HG03342 (cell line): ENCODE data around the gene NALCN.
"Not testable (repeated sequence)": the region's sequence is repeated elsewhere in the genome, so short reads cannot be mapped to it uniquely, and the experiment has no call there.

ENCODE experiments used
- ATAC-seq: cut with Tn5 transposase; IDR thresholded peaks from one replicate; pipeline ENCODE4 v1.9.1; 2021; ENCODE audit warnings: mild to moderate bottlenecking, moderate library complexity; ENCODE audit not compliant: unreplicated experiment

Gene NALCN

GRCh38 chr13:101343128-101343787 is 73.0 kb downstream of the NALCN start:
- ATAC-seq: no peak

DNA sequence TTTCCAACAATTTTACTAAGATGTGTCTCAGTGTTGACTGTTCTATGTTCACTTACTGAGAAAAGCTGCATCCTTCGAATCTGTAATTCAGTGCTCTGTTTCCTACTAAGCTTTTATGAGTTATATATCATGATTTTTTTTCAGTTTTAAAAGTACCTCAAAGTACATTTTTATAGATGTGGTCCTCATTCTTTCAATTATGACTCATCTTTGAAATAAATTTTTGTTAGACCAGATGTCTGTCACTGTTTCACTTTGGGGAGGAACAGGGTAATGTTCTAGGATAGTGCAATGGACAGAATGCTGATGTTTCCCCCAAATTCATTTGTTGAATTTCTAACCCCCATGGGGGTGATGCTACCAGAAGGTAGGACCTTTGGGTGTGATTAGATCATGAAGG is 74.8 kb downstream of the NALCN start:
- ATAC-seq: no peak

DNA sequence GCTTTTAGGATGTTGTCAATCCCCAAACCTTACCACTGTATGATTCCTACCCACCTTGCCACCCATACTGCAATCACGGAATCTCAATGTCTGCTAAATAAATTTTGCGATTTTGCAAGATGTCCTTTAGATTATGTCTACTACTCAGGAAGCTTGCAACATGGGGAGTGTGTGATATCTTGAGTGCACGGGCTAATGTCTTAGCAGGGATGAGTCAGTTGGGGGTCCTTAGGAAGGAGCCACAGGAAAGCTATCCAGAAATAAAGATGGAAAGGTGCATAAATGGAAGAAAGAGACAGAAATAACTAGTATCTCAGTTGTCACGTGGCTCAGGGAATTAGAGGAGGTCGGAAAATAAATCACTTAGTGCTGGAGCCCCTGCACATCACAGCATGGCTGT is 77.1 kb downstream of the NALCN start:
- no peak for ATAC-seq

- no peak for ATAC-seq
Observed at GRCh38 chr13:101332583-101332982, 83.7 kb downstream of the NALCN start.

- ATAC-seq: no peak
Observed at GRCh38 chr13:101331731-101332130, 84.6 kb downstream of the NALCN start.

DNA sequence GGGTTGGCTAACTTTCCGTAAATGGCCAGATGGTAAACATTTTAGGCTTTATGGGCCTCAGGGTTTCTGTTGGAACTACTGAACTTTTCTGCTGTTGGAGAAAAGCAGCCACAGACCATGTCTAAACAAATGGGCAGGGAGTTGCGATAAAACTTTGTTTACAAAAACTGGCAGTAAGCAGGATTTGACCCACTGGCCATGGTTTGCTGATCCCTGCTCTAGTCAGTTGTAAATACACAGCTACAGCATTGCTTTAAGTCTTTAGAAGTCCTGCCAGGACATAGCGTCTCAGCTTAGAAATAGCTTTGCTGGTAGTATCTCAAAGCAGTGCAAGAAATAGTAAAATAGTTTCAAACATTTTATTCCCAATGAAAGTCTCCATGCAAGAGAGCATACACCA is 88.4 kb downstream of the NALCN start:
- ATAC-seq: no peak

GRCh38 chr13:101326710-101327109 is 89.6 kb downstream of the NALCN start:
- no peak for ATAC-seq

GRCh38 chr13:101325423-101325822 is 90.9 kb downstream of the NALCN start:
- no peak for ATAC-seq

- no peak for ATAC-seq
Observed at GRCh38 chr13:101323601-101324000, 92.7 kb downstream of the NALCN start.

DNA sequence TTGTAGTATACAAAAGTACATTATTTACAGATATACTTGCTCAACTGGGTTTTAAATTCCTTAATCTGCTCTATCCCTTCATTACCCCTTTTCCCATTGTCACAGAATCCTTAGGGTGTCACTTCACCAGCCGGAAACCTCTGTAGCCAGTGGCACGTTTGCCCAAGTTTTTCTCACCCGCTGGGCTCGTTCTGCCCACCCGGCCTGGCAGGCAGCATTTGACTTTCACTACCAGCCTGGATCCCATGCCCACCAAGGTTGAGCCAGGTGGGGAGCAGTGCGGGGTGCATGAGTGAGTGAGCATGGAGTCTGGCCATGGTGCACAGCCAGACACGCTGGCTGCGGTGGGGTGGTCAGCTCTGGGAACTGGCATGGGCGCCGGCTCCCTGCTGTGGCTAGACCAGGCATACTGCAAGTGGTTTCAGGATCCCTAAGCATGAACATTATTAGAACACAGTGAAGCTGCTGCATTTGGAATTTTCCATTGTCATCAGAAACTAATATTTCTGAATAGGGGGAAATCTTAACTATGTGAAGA is 98.3 kb downstream of the NALCN start:
- ATAC-seq: no peak

GRCh38 chr13:101313479-101313878 is 102.8 kb downstream of the NALCN start:
- ATAC-seq: not testable (repeated sequence)

- ATAC-seq: no peak
Observed at GRCh38 chr13:101309014-101309619, 107.2 kb downstream of the NALCN start.

DNA sequence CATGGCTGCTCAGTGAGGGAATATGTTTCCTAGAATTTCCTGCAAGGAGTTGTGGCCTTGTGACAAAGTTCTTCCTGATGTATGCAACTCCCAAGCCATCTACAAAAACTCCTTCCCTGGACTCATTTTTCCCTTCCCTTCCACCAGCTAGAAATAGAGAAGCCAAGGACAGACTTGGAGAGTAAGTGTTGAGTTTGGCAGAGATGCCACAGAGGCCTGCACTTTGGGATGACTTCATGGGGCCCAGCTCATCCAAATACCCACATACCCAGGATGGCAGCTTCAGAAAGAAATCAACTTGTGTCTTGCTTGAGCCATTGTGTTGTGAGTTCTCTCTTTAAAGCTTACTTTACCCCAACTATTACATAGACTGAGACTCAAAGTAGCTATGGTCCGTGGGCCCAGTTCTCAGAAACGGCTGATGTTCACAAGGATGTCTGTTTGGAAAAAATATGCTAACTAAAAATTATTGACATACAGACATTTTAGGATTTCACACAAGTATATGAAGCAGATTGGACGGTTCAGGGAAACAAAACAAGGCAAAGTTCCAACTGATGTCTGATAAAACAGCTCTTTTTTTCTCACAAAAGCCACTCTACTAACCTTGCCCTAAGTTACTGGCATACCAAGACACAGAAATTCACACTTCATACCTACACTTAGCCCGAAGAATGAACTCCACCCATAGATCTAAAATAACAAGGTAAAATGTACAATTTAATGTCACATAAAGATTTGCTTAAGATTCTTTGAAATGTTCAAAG is 107.9 kb downstream of the NALCN start:
- no peak for ATAC-seq

GRCh38 chr13:101307181-101307701 is 109.1 kb downstream of the NALCN start:
- ATAC-seq: no peak

DNA sequence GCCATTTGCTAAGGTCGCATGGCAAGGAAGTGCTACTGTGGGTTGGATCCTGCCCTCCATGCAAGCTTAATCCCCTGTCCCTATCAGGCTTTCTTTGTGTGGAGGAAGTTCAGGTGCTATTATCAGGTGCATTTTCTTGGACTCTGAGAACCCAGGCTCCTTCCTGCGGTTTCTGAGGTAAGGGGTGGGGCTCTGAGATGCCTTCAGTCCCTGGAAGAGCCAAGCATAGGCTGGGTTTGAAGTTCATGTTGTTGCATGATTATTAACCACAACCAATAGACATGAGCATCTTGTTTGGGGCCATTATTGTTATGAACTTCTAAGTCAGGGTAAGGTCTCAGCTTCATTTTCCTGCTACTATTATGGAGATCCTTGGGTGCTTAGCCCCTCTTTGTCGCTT is 109.5 kb downstream of the NALCN start:
- no peak for ATAC-seq

GRCh38 chr13:101305981-101306411 is 110.3 kb downstream of the NALCN start:
- ATAC-seq: no peak

GRCh38 chr13:101303521-101303920 is 112.8 kb downstream of the NALCN start:
- ATAC-seq: no peak

GRCh38 chr13:101301053-101301452 is 115.3 kb downstream of the NALCN start:
- no peak for ATAC-seq

DNA sequence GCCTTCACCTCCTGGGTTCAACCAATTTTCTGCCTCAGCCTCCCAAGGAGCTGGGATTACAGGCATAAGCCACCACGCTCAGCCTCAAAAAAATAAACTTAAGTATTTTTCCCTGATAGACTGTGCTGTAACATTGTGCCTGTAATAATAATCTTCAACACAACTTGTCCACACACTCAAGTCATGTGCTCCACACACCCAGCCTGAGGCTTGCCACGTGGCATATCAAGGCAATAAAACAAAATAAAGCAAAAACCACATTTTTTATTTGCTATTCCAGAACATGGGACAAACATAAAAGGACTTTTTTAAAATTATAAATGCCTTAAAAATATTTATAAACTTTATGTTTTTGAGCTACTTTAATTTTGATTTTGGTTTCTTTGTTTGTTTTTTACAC is 115.8 kb downstream of the NALCN start:
- no peak for ATAC-seq

GRCh38 chr13:101298517-101298916 is 117.8 kb downstream of the NALCN start:
- ATAC-seq: no peak

DNA sequence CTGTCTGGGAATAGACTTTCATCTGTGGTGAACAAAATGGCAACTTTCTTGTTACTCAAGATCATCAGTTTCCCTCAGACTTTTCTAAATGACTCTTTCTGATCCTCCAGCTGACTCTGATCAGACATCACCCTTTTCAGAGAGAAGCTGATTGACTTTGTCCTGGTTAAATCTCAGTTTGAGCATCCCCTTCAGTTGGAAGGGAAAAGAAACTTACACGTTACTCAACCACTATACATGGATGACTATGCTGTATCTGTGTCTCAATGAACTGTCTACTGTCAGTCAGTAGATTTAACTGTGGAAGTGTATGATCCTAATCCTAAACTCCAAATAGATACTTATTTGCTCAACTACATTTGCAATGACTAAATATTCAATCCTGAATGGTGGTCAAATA is 118.5 kb downstream of the NALCN start:
- ATAC-seq: no peak

DNA sequence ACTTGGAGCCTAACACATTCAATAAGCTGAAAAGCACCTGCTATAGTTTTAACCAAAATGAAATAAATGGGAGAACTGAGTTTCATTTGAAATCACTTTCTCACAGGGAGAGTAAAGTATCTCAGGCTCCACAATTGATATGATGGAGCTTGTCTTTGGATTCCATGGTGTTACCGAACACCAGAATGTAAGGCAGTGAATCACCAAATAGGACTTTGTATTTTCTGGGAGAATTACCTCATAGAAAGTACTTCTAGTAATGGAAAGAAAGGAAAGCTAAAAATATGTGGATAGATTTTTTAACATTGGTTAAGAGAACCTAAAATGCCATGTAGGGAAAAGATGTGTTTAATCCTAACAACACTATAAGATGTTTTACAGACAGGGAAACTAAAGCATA is 123.6 kb downstream of the NALCN start:
- no peak for ATAC-seq
